NCI-H345 (cell line): ENCODE measurements around the gene TSNAX.
A peak's percentile ranks its signal among the peaks of the same experiment; 100 is the strongest.

Experiments used
- DNase-seq: peaks from one replicate; lab custom pipeline; 2025; lab: John Stamatoyannopoulos, UW

Gene TSNAX

GRCh38 chr1:231518485-231519034 lies 9.9 kb upstream of the TSNAX start:
- peak; percentile 72 for DNase-seq

- DNase-seq = no peak
Observed at GRCh38 chr1:231519166-231519565, 9.3 kb upstream of the TSNAX start.

GRCh38 chr1:231522038-231522437 lies 6.4 kb upstream of the TSNAX start:
- no peak for DNase-seq

- no peak for DNase-seq
Observed at GRCh38 chr1:231522931-231523642, 5.4 kb upstream of the TSNAX start.

GRCh38 chr1:231523816-231524215 lies 4.7 kb upstream of the TSNAX start:
- DNase-seq = no peak

- DNase-seq = no peak
Observed at GRCh38 chr1:231526536-231526935, 1.9 kb upstream of the TSNAX start.

GRCh38 chr1:231527586-231528171 lies 790 bp upstream of the TSNAX start:
- DNase-seq = no peak

- no peak for DNase-seq
Observed at GRCh38 chr1:231533240-231533639, 4.8 kb downstream of the TSNAX start.

GRCh38 chr1:231534703-231535159 lies 6.3 kb downstream of the TSNAX start:
- no peak for DNase-seq

- no peak for DNase-seq
Observed at GRCh38 chr1:231536099-231536498, 7.6 kb downstream of the TSNAX start.

- DNase-seq = no peak
Observed at GRCh38 chr1:231540847-231541246, 12.4 kb downstream of the TSNAX start.

GRCh38 chr1:231541842-231542241 lies 13.4 kb downstream of the TSNAX start:
- DNase-seq = no peak

GRCh38 chr1:231544943-231545592 lies 16.6 kb downstream of the TSNAX start:
- DNase-seq = no peak

- no peak for DNase-seq
Observed at GRCh38 chr1:231546693-231547092, 18.2 kb downstream of the TSNAX start.

- DNase-seq = no peak
Observed at GRCh38 chr1:231549733-231550447, 21.4 kb downstream of the TSNAX start.

- DNase-seq = peak; percentile 5
Observed at GRCh38 chr1:231550448-231550781, 21.9 kb downstream of the TSNAX start.

GRCh38 chr1:231553320-231553719 lies 24.9 kb downstream of the TSNAX start:
- DNase-seq = no peak

- DNase-seq = no peak
Observed at GRCh38 chr1:231554969-231555368, 26.5 kb downstream of the TSNAX start.

GRCh38 chr1:231557411-231557810 lies 28.9 kb downstream of the TSNAX start:
- DNase-seq = no peak

GRCh38 chr1:231557898-231558707 lies 29.6 kb downstream of the TSNAX start:
- no peak for DNase-seq

GRCh38 chr1:231558708-231559185 lies 30.3 kb downstream of the TSNAX start:
- DNase-seq = no peak
